AG04449 (cell line): ENCODE measurements around the gene PLIN1.

ENCODE experiments used
- CTCF ChIA-PET: fragments of 350-600 bp; formaldehyde crosslinking; extraction: SDS; loops from one replicate; lab custom pipeline; 2021; ENCODE audit warnings: antibody characterized with exemption; lab: Yijun Ruan, JAX
- POLR2A ChIA-PET: fragments of 400-600, 350-600 bp; formaldehyde crosslinking; extraction: SDS; loops from one replicate; lab custom pipeline; 2020; ENCODE audit warnings: antibody characterized with exemption, inconsistent platforms; lab: Yijun Ruan, JAX
- DNase-seq: peaks from one replicate; pipeline ENCODE4 v3.0.0-alpha.2; 2010; ENCODE audit warnings: low read depth, low spot score
- H3K4me3 ChIP-seq: 2 replicates; pipeline ENCODE4 v1.5.1; 2011; ENCODE audit warnings: low read depth, mild to moderate bottlenecking, control low read depth, low read length
- TF ChIP-seq, protein P1 (sequence below): IDR thresholded peaks from one replicate; pipeline ENCODE4 v1.5.1; 2011; ENCODE audit warnings: mild to moderate bottlenecking, moderate library complexity, low read length, control low read depth, inconsistent platforms; ENCODE audit not compliant: insufficient read depth; ENCODE audit errors: missing control alignments

PLIN1 gene

GRCh38 chr15:89621547-89621946 lies 57.6 kb downstream of the PLIN1 start:
- TF ChIP-seq, protein P1, sequence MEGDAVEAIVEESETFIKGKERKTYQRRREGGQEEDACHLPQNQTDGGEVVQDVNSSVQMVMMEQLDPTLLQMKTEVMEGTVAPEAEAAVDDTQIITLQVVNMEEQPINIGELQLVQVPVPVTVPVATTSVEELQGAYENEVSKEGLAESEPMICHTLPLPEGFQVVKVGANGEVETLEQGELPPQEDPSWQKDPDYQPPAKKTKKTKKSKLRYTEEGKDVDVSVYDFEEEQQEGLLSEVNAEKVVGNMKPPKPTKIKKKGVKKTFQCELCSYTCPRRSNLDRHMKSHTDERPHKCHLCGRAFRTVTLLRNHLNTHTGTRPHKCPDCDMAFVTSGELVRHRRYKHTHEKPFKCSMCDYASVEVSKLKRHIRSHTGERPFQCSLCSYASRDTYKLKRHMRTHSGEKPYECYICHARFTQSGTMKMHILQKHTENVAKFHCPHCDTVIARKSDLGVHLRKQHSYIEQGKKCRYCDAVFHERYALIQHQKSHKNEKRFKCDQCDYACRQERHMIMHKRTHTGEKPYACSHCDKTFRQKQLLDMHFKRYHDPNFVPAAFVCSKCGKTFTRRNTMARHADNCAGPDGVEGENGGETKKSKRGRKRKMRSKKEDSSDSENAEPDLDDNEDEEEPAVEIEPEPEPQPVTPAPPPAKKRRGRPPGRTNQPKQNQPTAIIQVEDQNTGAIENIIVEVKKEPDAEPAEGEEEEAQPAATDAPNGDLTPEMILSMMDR: no peak
- ChIA-PET POLR2A (no interaction called here), CTCF (interaction anchor here (1.6 to 1.8 kb wide), 2 partner anchors 11 to 253 kb away, joined by 3 to 5 read pairs; no protein-coding TSS in a partner anchor)
- no peak overlapping the region for H3K4me3 ChIP-seq
- no peak for DNase-seq

GRCh38 chr15:89616228-89616627 lies 62.9 kb downstream of the PLIN1 start:
- ChIA-PET CTCF (interaction anchor here (0.7 to 2.9 kb wide), 3 partner anchors 31 to 258 kb away, joined by 3 to 15 read pairs (median 3); no protein-coding TSS in a partner anchor), POLR2A (no interaction called here)
- H3K4me3 ChIP-seq: no peak overlapping the region
- TF ChIP-seq, protein P1: no peak
- no peak for DNase-seq

DNA sequence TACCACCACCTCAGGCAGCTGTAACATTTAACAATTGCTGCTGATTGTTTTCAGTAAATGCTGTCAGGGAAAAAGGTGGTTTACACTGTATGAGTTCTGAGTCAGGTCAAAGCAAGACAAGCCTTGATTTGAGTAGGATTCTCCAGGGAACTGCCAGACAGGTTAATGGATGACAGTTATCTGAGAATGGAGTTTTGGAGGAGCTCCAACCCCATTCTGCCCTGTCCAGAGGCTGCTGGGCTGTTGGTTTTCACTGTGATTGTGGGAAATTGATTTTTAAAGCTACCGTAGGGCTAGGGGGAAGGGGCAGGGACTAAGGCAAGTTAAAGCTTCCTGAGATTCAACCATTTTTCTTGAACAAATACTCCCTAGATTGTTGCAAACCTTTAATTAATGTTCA lies 64.0 kb downstream of the PLIN1 start:
- TF ChIP-seq, protein P1: no peak
- ChIA-PET POLR2A (no interaction called here), CTCF (interaction anchor here (0.8 to 2.9 kb wide), 2 partner anchors 32 to 35 kb away, joined by 3 to 15 read pairs; no protein-coding TSS in a partner anchor)
- H3K4me3 ChIP-seq: no peak overlapping the region
- DNase-seq: no peak
